ENCODE data around the gene LIN37. TPM values are rescaled to one million over a fixed set of nuclear protein-coding genes. Genes with fewer than 3 reads are reported as not detected.

Gene LIN37
- total RNA-seq, 1 donor from 2014 or later = 9.0 TPM

DNA sequence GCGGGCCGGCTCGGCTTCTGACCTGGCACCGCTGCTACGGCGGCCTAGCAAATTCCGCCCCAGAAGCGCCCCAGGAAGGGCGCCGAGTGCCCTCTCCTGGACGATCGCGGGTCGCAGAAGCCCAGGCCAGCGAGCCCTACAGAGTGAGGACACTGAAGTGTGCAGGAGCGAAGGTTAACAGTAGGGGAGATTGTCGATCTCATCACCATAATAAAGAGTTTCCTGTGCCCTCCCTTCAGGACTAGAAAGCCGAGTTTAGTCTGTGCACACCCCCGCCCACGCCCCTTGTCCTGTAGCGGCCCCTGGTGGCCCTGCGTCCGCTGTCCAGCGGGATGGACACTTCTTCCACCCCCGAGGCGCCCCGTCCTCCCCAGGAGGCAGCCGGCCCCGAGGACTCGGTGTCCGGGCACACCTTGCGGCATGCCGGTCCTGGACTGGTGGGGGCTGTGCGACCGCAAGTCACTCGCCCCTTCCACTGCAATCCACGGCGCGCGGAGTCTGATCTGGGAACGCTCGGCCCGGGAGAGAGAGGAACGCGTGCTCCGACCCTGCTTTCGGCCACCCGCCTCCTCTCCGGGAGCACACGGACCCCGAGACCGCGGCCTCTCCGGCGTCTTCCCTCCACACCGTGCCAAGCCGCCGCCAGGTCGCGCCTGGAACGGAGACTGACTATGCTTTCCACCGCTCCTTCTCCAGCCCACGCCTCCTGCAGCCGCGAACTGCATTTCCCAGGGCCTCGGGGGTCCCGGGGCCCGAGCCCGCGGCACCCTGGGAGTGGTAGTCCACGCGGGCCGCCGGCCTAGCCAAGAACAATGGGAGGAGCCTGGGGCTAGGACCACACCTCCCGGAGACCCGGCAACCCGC, 31.3 kb upstream of the LIN37 start:
- Mint-ChIP-seq H3K9me3 (ENCODE audit: unreplicated experiment) (no peaks in the 10 kb centered on the region), H3K4me3 (ENCODE audit: unreplicated experiment) (peak overlapping the region; percentile 96), H3K27ac (ENCODE audit: unreplicated experiment) (peak overlapping the region; percentile 82), H3K36me3 (ENCODE audit: low read depth, unreplicated experiment) (peaks cover 4% of the 10 kb centered on the region), H3K4me1 (ENCODE audit: unreplicated experiment) (peaks cover 22% of the 10 kb centered on the region), H3K27me3 (ENCODE audit: unreplicated experiment) (peaks cover 15% of the 10 kb centered on the region)
- TF ChIP-seq, protein P1, sequence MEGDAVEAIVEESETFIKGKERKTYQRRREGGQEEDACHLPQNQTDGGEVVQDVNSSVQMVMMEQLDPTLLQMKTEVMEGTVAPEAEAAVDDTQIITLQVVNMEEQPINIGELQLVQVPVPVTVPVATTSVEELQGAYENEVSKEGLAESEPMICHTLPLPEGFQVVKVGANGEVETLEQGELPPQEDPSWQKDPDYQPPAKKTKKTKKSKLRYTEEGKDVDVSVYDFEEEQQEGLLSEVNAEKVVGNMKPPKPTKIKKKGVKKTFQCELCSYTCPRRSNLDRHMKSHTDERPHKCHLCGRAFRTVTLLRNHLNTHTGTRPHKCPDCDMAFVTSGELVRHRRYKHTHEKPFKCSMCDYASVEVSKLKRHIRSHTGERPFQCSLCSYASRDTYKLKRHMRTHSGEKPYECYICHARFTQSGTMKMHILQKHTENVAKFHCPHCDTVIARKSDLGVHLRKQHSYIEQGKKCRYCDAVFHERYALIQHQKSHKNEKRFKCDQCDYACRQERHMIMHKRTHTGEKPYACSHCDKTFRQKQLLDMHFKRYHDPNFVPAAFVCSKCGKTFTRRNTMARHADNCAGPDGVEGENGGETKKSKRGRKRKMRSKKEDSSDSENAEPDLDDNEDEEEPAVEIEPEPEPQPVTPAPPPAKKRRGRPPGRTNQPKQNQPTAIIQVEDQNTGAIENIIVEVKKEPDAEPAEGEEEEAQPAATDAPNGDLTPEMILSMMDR (IDR thresholded peaks at IDR 0.05; ENCODE audit: unreplicated experiment) = peak; percentile 76
- peak; percentile 92 for DNase-seq (ENCODE audit: low spot score)

- peaks cover 4% of the 10 kb centered on the region for H3K36me3 Mint-ChIP-seq (ENCODE audit: low read depth, unreplicated experiment)
- peak within 1 kb of the TSS; percentile 82 for H3K27ac Mint-ChIP-seq (ENCODE audit: unreplicated experiment)
- H3K4me3 Mint-ChIP-seq (ENCODE audit: unreplicated experiment) = peak within 1 kb of the TSS; percentile 96
- peaks cover 15% of the 10 kb centered on the region for H3K27me3 Mint-ChIP-seq (ENCODE audit: unreplicated experiment)
- no peak for DNase-seq (ENCODE audit: low spot score)
- H3K4me1 Mint-ChIP-seq (ENCODE audit: unreplicated experiment) = peaks cover 22% of the 10 kb centered on the region
- TF ChIP-seq, protein P1 (IDR thresholded peaks at IDR 0.05; ENCODE audit: unreplicated experiment) = no peak
- H3K9me3 Mint-ChIP-seq (ENCODE audit: unreplicated experiment) = no peaks in the 10 kb centered on the region
These were observed 30.6 kb upstream of the LIN37 start, which contains the start of gene KMT2B for GRCh38 chr19:35717665-35718344. Gene KMT2B (plus strand): TSS chr19:35718003. CDS start chr19:35718019, 16 bp downstream.

GRCh38 chr19:35718345-35719041, 29.9 kb upstream of the LIN37 start:
- H3K27ac Mint-ChIP-seq (ENCODE audit: unreplicated experiment) = peak overlapping the region; percentile 78

GRCh38 chr19:35719402-35720162, 28.8 kb upstream of the LIN37 start:
- Mint-ChIP-seq H3K27me3 (ENCODE audit: unreplicated experiment) (peaks cover 18% of the 10 kb centered on the region), H3K27ac (ENCODE audit: unreplicated experiment) (peak overlapping the region; percentile 23), H3K36me3 (ENCODE audit: low read depth, unreplicated experiment) (peaks cover 20% of the 10 kb centered on the region), H3K9me3 (ENCODE audit: unreplicated experiment) (no peaks in the 10 kb centered on the region), H3K4me1 (ENCODE audit: unreplicated experiment) (peaks cover 22% of the 10 kb centered on the region), H3K4me3 (ENCODE audit: unreplicated experiment) (peak overlapping the region; percentile 95)
- DNase-seq (ENCODE audit: low spot score) = no peak
- TF ChIP-seq, protein P1 (IDR thresholded peaks at IDR 0.05; ENCODE audit: unreplicated experiment) = no peak

More at GRCh38 chr19:35718345-35719041, 29.9 kb upstream of the LIN37 start:
- H3K9me3 Mint-ChIP-seq (ENCODE audit: unreplicated experiment) = no peaks in the 10 kb centered on the region
- H3K4me1 Mint-ChIP-seq (ENCODE audit: unreplicated experiment) = peaks cover 22% of the 10 kb centered on the region
- peak; percentile 45 for DNase-seq (ENCODE audit: low spot score)
- H3K4me3 Mint-ChIP-seq (ENCODE audit: unreplicated experiment) = peak overlapping the region; percentile 95
- TF ChIP-seq, protein P1 (IDR thresholded peaks at IDR 0.05; ENCODE audit: unreplicated experiment) = no peak
- H3K36me3 Mint-ChIP-seq (ENCODE audit: low read depth, unreplicated experiment) = peaks cover 9% of the 10 kb centered on the region
- peaks cover 15% of the 10 kb centered on the region for H3K27me3 Mint-ChIP-seq (ENCODE audit: unreplicated experiment)
